Measurements from ENCODE around the gene CLCN1.
"Not testable (repeated sequence)": the region's sequence is repeated elsewhere in the genome, so short reads cannot be mapped to it uniquely, and the experiment has no call there.

Gene CLCN1

GRCh38 chr7:143390773-143391317, 74.9 kb downstream of the CLCN1 start:
- H3K36me3 ChIP-seq (ENCODE audit: insufficient read depth, low read length) = no peaks in the 10 kb centered on the region
- H3K27me3 ChIP-seq (ENCODE audit: insufficient read depth, low read length, poor library complexity) = no peaks in the 10 kb centered on the region
- no peaks in the 10 kb centered on the region for H3K4me1 ChIP-seq (ENCODE audit: insufficient read depth, low read length)
- H4K20me1 ChIP-seq (ENCODE audit: insufficient read depth, low read length) = no peaks in the 10 kb centered on the region
- no peaks in the 10 kb centered on the region for H3K79me2 ChIP-seq (ENCODE audit: insufficient read depth, low read length)
- H3K9me3 ChIP-seq (ENCODE audit: insufficient read depth, low read length, severe bottlenecking) = no peaks in the 10 kb centered on the region
- ATAC-seq (ENCODE audit: insufficient read depth, low read depth) (no peak), DNase-seq (no peak)
- TF ChIP-seq CTCF (IDR thresholded peaks at IDR 0.05; ENCODE audit: borderline replicate concordance, extremely low read depth, low read length, poor library complexity, severe bottlenecking) (no peak), EZH2 (IDR thresholded peaks at IDR 0.05; ENCODE audit: borderline replicate concordance, low read depth, low read length, severe bottlenecking) (no peak)
- no peak overlapping the region for H3K4me3 ChIP-seq (ENCODE audit: low read depth in 1 of 2, low read length in 2 of 2)
- no peak overlapping the region for H2AFZ ChIP-seq (ENCODE audit: low read depth, low read length)
- H3K4me2 ChIP-seq (ENCODE audit: insufficient read depth, low read length) = no peak overlapping the region
- H3K27ac ChIP-seq (ENCODE audit: low read length) = no peak overlapping the region
- H3K9ac ChIP-seq (ENCODE audit: low read depth, low read length) = no peak overlapping the region

GRCh38 chr7:143391462-143392404, 75.8 kb downstream of the CLCN1 start:
- Histone ChIP-seq H3K4me1 (ENCODE audit: insufficient read depth, low read length) (no peaks in the 10 kb centered on the region), H2AFZ (ENCODE audit: low read depth, low read length) (no peak overlapping the region), H3K79me2 (ENCODE audit: insufficient read depth, low read length) (no peaks in the 10 kb centered on the region), H3K27ac (ENCODE audit: low read length) (no peak overlapping the region), H3K9me3 (ENCODE audit: insufficient read depth, low read length, severe bottlenecking) (no peaks in the 10 kb centered on the region), H3K9ac (ENCODE audit: low read depth, low read length) (no peak overlapping the region), H3K27me3 (ENCODE audit: insufficient read depth, low read length, poor library complexity) (no peaks in the 10 kb centered on the region), H3K4me3 (ENCODE audit: low read depth in 1 of 2, low read length in 2 of 2) (no peak overlapping the region), H4K20me1 (ENCODE audit: insufficient read depth, low read length) (no peaks in the 10 kb centered on the region), H3K4me2 (ENCODE audit: insufficient read depth, low read length) (no peak overlapping the region), H3K36me3 (ENCODE audit: insufficient read depth, low read length) (no peaks in the 10 kb centered on the region)
- DNase-seq (no peak), ATAC-seq (ENCODE audit: insufficient read depth, low read depth) (no peak)
- TF ChIP-seq CTCF (IDR thresholded peaks at IDR 0.05; ENCODE audit: borderline replicate concordance, extremely low read depth, low read length, poor library complexity, severe bottlenecking) (no peak), EZH2 (IDR thresholded peaks at IDR 0.05; ENCODE audit: borderline replicate concordance, low read depth, low read length, severe bottlenecking) (no peak)

GRCh38 chr7:143392427-143392826, 76.5 kb downstream of the CLCN1 start:
- not testable (repeated sequence) for H2AFZ ChIP-seq (ENCODE audit: low read depth, low read length); H4K20me1 ChIP-seq (ENCODE audit: insufficient read depth, low read length); H3K9ac ChIP-seq (ENCODE audit: low read depth, low read length); H3K9me3 ChIP-seq (ENCODE audit: insufficient read depth, low read length, severe bottlenecking); H3K27ac ChIP-seq (ENCODE audit: low read length); DNase-seq; H3K4me3 ChIP-seq (ENCODE audit: low read depth in 1 of 2, low read length in 2 of 2); H3K4me1 ChIP-seq (ENCODE audit: insufficient read depth, low read length); ATAC-seq (ENCODE audit: insufficient read depth, low read depth); H3K4me2 ChIP-seq (ENCODE audit: insufficient read depth, low read length); H3K27me3 ChIP-seq (ENCODE audit: insufficient read depth, low read length, poor library complexity); H3K36me3 ChIP-seq (ENCODE audit: insufficient read depth, low read length); H3K79me2 ChIP-seq (ENCODE audit: insufficient read depth, low read length)

- Histone ChIP-seq H3K9me3 (ENCODE audit: insufficient read depth, low read length, severe bottlenecking) (no peaks in the 10 kb centered on the region), H3K27me3 (ENCODE audit: insufficient read depth, low read length, poor library complexity) (no peaks in the 10 kb centered on the region), H3K79me2 (ENCODE audit: insufficient read depth, low read length) (no peaks in the 10 kb centered on the region), H3K4me3 (ENCODE audit: low read depth in 1 of 2, low read length in 2 of 2) (no peak overlapping the region), H3K4me2 (ENCODE audit: insufficient read depth, low read length) (no peak overlapping the region), H3K27ac (ENCODE audit: low read length) (no peak overlapping the region), H4K20me1 (ENCODE audit: insufficient read depth, low read length) (no peaks in the 10 kb centered on the region), H3K36me3 (ENCODE audit: insufficient read depth, low read length) (no peaks in the 10 kb centered on the region), H3K4me1 (ENCODE audit: insufficient read depth, low read length) (no peaks in the 10 kb centered on the region), H3K9ac (ENCODE audit: low read depth, low read length) (no peak overlapping the region), H2AFZ (ENCODE audit: low read depth, low read length) (no peak overlapping the region)
- TF ChIP-seq EZH2 (IDR thresholded peaks at IDR 0.05; ENCODE audit: borderline replicate concordance, low read depth, low read length, severe bottlenecking) (no peak), CTCF (IDR thresholded peaks at IDR 0.05; ENCODE audit: borderline replicate concordance, extremely low read depth, low read length, poor library complexity, severe bottlenecking) (no peak)
- DNase-seq (no peak), ATAC-seq (ENCODE audit: insufficient read depth, low read depth) (no peak)
These were observed 77.0 kb downstream of the CLCN1 start for GRCh38 chr7:143392875-143393266.
